ENCODE measurements around the gene TMPRSS12.
"Not testable (repeated sequence)": the region's sequence is repeated elsewhere in the genome, so short reads cannot be mapped to it uniquely, and the experiment has no call there.

TMPRSS12 gene

GRCh38 chr12:50859621-50860310 lies 17.0 kb downstream of the TMPRSS12 start:
- no peak for DNase-seq

- DNase-seq: no peak
Measured at GRCh38 chr12:50862316-50862715, 19.6 kb downstream of the TMPRSS12 start.

GRCh38 chr12:50865266-50865665 lies 22.5 kb downstream of the TMPRSS12 start:
- no peak for DNase-seq

GRCh38 chr12:50868881-50869280 lies 26.2 kb downstream of the TMPRSS12 start:
- not testable (repeated sequence) for DNase-seq

GRCh38 chr12:50882563-50882962 lies 39.8 kb downstream of the TMPRSS12 start:
- DNase-seq: no peak

- DNase-seq: no peak
Measured at GRCh38 chr12:50887191-50887590, 44.5 kb downstream of the TMPRSS12 start.

- no peak for DNase-seq
Measured at GRCh38 chr12:50888666-50889065, 45.9 kb downstream of the TMPRSS12 start.

- no peak for DNase-seq
Measured at GRCh38 chr12:50894241-50894640, 51.5 kb downstream of the TMPRSS12 start.

- no peak for DNase-seq
Measured at GRCh38 chr12:50901685-50902113, 59.0 kb downstream of the TMPRSS12 start.

- DNase-seq: not testable (repeated sequence)
Measured at GRCh38 chr12:50908479-50908878, 65.8 kb downstream of the TMPRSS12 start.

GRCh38 chr12:50912361-50912760 lies 69.6 kb downstream of the TMPRSS12 start:
- DNase-seq: not testable (repeated sequence)

- no peak for DNase-seq
Measured at GRCh38 chr12:50913224-50913623, 70.5 kb downstream of the TMPRSS12 start.

- no peak for DNase-seq
Measured at GRCh38 chr12:50914872-50915484, 72.3 kb downstream of the TMPRSS12 start.

GRCh38 chr12:50916292-50916691 lies 73.6 kb downstream of the TMPRSS12 start:
- DNase-seq: no peak

- DNase-seq: no peak
Measured at GRCh38 chr12:50918584-50919316, 76.0 kb downstream of the TMPRSS12 start.

- DNase-seq: no peak
Measured at GRCh38 chr12:50922820-50923219, 80.1 kb downstream of the TMPRSS12 start.

GRCh38 chr12:50923361-50924130 lies 80.8 kb downstream of the TMPRSS12 start:
- no peak for DNase-seq

- no peak for DNase-seq
Measured at GRCh38 chr12:50924131-50924438, 81.4 kb downstream of the TMPRSS12 start.

GRCh38 chr12:50924439-50925341 lies 82.0 kb downstream of the TMPRSS12 start:
- DNase-seq: peak; percentile 88

- DNase-seq: no peak
Measured at GRCh38 chr12:50925342-50925651, 82.6 kb downstream of the TMPRSS12 start.

- no peak for DNase-seq
Measured at GRCh38 chr12:50925920-50926319, 83.2 kb downstream of the TMPRSS12 start.

- no peak for DNase-seq
Measured at GRCh38 chr12:50926415-50926814, 83.7 kb downstream of the TMPRSS12 start.
